ENCODE measurements around the gene KLK14. TPM values are rescaled to one million over a fixed set of nuclear protein-coding genes. Genes with fewer than 3 reads are reported as not detected.

KLK14 gene
- total RNA-seq, 2 donors from 2014 or later, result 0.35 TPM; not detected in 1

- no peaks in the 10 kb centered on the region for H3K27me3 ChIP-seq
- no peaks in the 10 kb centered on the region for H3K9me3 ChIP-seq
- H3K36me3 ChIP-seq, result no peaks in the 10 kb centered on the region
- no peak for DNase-seq (ENCODE audit: low spot score)
- H3K27ac ChIP-seq, result no peak overlapping the region
- no peak for TF ChIP-seq CTCF (IDR thresholded peaks at IDR 0.05)
- H3K4me3 ChIP-seq, result no peak overlapping the region
- no peaks in the 10 kb centered on the region for H3K4me1 ChIP-seq
Measured at GRCh38 chr19:51116736-51117286, 34.1 kb upstream of the KLK14 start.

GRCh38 chr19:51114087-51114729 is 31.5 kb upstream of the KLK14 start:
- Histone ChIP-seq H3K9me3 (no peaks in the 10 kb centered on the region), H3K4me1 (peaks cover 0 to under 1% of the 10 kb centered on the region in 2 donors), H3K27me3 (no peaks in the 10 kb centered on the region), H3K36me3 (no peaks in the 10 kb centered on the region), H3K4me3 (no peak overlapping the region), H3K27ac (no peak overlapping the region)
- TF ChIP-seq CTCF (IDR thresholded peaks at IDR 0.05), result no peak
- no peak for DNase-seq (ENCODE audit: low spot score)

- no peak overlapping the region for H3K27ac ChIP-seq
- peaks cover 0 to 18% of the 10 kb centered on the region in 2 donors for H3K4me1 ChIP-seq
- no peaks in the 10 kb centered on the region for H3K36me3 ChIP-seq
- no peaks in the 10 kb centered on the region for H3K9me3 ChIP-seq
- no peak overlapping the region for H3K4me3 ChIP-seq
- no peak for TF ChIP-seq CTCF (IDR thresholded peaks at IDR 0.05)
- no peaks in the 10 kb centered on the region for H3K27me3 ChIP-seq
- DNase-seq (ENCODE audit: low spot score), result no peak
Measured at GRCh38 chr19:51111606-51112005, 28.9 kb upstream of the KLK14 start.

- DNase-seq (ENCODE audit: low spot score), result no peak
- no peak for TF ChIP-seq CTCF (IDR thresholded peaks at IDR 0.05)
- no peaks in the 10 kb centered on the region for H3K27me3 ChIP-seq
- H3K9me3 ChIP-seq, result no peaks in the 10 kb centered on the region
- no peak overlapping the region for H3K4me3 ChIP-seq
- H3K36me3 ChIP-seq, result no peaks in the 10 kb centered on the region
- H3K27ac ChIP-seq, result no peak overlapping the region
- H3K4me1 ChIP-seq, result peaks cover 0 to 18% of the 10 kb centered on the region in 2 donors
Measured at GRCh38 chr19:51110666-51110971, 27.9 kb upstream of the KLK14 start.

- no peak for TF ChIP-seq CTCF (IDR thresholded peaks at IDR 0.05)
- DNase-seq (ENCODE audit: low spot score), result no peak
- H3K4me1 ChIP-seq, result peaks cover 0 to 18% of the 10 kb centered on the region in 2 donors
- H3K9me3 ChIP-seq, result no peaks in the 10 kb centered on the region
- H3K27ac ChIP-seq, result peak overlapping the region; percentile 56 to 70
- no peaks in the 10 kb centered on the region for H3K27me3 ChIP-seq
- H3K4me3 ChIP-seq, result peak overlapping the region; percentile 57 to 77
- peaks cover 1% of the 10 kb centered on the region for H3K36me3 ChIP-seq
Measured at GRCh38 chr19:51108805-51109146, 26.1 kb upstream of the KLK14 start.
